Measurements from ENCODE around the gene PMM2. TPM values are rescaled to one million over a fixed set of nuclear protein-coding genes. Genes with fewer than 3 reads are reported as not detected.

The PMM2 gene
- polyA plus RNA-seq, 4 donors, result 21.1 to 48.1 (median 36.0) TPM

DNA sequence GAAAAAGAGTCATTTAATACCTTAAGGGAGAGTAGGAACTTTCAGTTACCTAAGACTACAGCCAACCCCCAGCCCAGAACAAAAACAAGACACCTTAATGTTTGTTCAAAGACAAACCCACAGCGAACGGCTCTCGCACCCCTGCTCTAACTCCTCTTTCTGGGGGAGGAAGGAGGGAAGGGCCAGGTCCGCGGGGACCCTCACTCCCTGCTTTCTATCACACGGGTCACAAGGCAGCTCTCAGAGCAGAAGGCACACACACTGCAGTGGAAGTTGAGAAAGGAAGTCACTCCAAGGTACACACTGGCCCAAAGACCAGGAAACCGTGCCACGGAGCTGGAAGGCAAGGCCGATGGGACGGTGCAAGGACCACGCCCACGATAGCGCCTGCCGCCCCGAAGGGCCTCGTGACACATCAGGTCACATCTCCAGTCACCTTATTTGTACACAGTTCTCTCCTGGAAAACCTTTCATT lies 94.5 kb downstream of the PMM2 start:
- Histone ChIP-seq H3K27me3 (ENCODE audit: control insufficient read depth in 3 of 3, insufficient read depth in 3 of 3, low read length in 3 of 3) (no peaks in the 10 kb centered on the region), H3K36me3 (ENCODE audit: control insufficient read depth in 3 of 3, insufficient read depth in 2 of 3, low read depth in 1 of 3, low read length in 3 of 3) (peaks cover 17 to 83% (median 29%) of the 10 kb centered on the region in 3 donors), H3K4me1 (ENCODE audit: control insufficient read depth in 3 of 3, insufficient read depth in 2 of 3, low read depth in 1 of 3, low read length in 2 of 3) (no peaks in the 10 kb centered on the region), H3K4me3 (ENCODE audit: low read depth in 1 of 3, low read length in 3 of 3) (no peak overlapping the region), H3K9me3 (ENCODE audit: control insufficient read depth in 2 of 2, insufficient read depth in 1 of 2, low read depth in 1 of 2, low read length in 1 of 2) (no peaks in the 10 kb centered on the region), H3K27ac (ENCODE audit: low read depth in 1 of 3, low read length in 2 of 3) (peak overlapping the region in 1 of 3 donors; percentile 7)
- no peak for DNase-seq
- FAIRE-seq, result no peak
- 80 to 85% (median 82%) methylated on average over 16 of the region's 16 CpGs for WGBS, 3 donors

DNA sequence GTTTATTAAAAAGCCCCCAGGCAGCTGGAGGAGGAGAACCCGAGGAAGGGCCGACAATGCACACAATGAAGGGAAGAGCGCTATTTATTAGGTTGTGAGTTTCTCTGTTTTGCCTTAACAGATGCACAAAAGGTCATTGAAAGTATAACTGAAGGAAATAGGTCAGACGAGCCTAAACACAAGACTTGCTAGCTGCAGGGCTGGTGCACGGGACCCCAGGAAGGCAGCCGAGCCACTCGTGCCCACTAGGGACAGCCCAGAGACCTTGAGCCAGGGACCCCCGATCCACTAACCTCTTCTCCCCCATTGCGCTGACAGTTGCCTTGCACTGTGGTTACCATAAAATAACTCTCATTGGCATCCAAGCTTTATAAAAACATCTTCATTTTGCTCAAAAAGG lies 95.8 kb downstream of the PMM2 start:
- WGBS, 3 donors, result 80 to 86% (median 86%) methylated on average over 9 of the region's 9 CpGs
- Histone ChIP-seq H3K9me3 (ENCODE audit: control insufficient read depth in 2 of 2, insufficient read depth in 1 of 2, low read depth in 1 of 2, low read length in 1 of 2) (no peaks in the 10 kb centered on the region), H3K27me3 (ENCODE audit: control insufficient read depth in 3 of 3, insufficient read depth in 3 of 3, low read length in 3 of 3) (no peaks in the 10 kb centered on the region), H3K4me1 (ENCODE audit: control insufficient read depth in 3 of 3, insufficient read depth in 2 of 3, low read depth in 1 of 3, low read length in 2 of 3) (no peaks in the 10 kb centered on the region), H3K27ac (ENCODE audit: low read depth in 1 of 3, low read length in 2 of 3) (no peak overlapping the region), H3K36me3 (ENCODE audit: control insufficient read depth in 3 of 3, insufficient read depth in 2 of 3, low read depth in 1 of 3, low read length in 3 of 3) (peaks cover 19 to 79% (median 34%) of the 10 kb centered on the region in 3 donors), H3K4me3 (ENCODE audit: low read depth in 1 of 3, low read length in 3 of 3) (no peak overlapping the region)
- DNase-seq, result no peak
- no peak for FAIRE-seq

DNA sequence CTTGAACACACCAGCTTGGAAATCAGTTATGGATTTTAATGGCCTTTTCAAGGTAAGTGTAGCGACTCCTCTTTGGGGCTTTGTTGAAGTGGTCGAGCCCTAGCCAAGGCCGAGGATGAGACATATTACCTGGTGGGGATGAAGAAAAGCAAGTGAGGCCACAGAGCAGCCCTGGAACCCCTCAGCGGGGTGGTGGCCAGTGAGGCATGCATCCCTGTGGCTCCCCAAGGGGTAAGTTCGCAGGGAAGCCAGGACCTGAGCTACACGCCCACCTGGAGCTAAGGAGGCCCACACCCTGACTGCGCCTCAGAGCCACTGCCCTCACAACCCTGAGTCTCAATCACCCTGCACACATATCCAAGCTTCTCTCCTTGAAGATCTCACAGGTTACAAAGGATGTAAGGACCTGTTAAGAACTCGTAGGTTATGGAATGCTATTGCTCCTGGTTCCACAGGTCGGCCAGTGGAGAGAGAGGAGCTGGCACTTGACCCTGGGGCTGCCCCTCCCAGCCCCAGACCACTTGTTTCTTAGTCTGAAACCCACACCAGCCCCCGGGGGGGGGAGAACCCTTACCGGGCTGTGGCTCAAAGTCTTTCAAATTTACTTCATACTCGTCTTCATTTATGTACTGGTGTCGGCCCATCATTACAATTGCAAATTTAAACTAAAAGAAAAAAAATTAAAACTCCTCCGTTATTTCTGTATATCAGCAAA lies 96.5 kb downstream of the PMM2 start:
- Histone ChIP-seq H3K4me1 (ENCODE audit: control insufficient read depth in 3 of 3, insufficient read depth in 2 of 3, low read depth in 1 of 3, low read length in 2 of 3) (no peaks in the 10 kb centered on the region), H3K9me3 (ENCODE audit: control insufficient read depth in 2 of 2, insufficient read depth in 1 of 2, low read depth in 1 of 2, low read length in 1 of 2) (no peaks in the 10 kb centered on the region), H3K36me3 (ENCODE audit: control insufficient read depth in 3 of 3, insufficient read depth in 2 of 3, low read depth in 1 of 3, low read length in 3 of 3) (peaks cover 22 to 75% (median 37%) of the 10 kb centered on the region in 3 donors), H3K27me3 (ENCODE audit: control insufficient read depth in 3 of 3, insufficient read depth in 3 of 3, low read length in 3 of 3) (no peaks in the 10 kb centered on the region), H3K4me3 (ENCODE audit: low read depth in 1 of 3, low read length in 3 of 3) (no peak overlapping the region), H3K27ac (ENCODE audit: low read depth in 1 of 3, low read length in 2 of 3) (no peak overlapping the region)
- WGBS, 3 donors, result 84 to 90% (median 90%) methylated on average over 13 to 14 of the region's 14 CpGs
- FAIRE-seq, result no peak
- DNase-seq, result no peak

DNA sequence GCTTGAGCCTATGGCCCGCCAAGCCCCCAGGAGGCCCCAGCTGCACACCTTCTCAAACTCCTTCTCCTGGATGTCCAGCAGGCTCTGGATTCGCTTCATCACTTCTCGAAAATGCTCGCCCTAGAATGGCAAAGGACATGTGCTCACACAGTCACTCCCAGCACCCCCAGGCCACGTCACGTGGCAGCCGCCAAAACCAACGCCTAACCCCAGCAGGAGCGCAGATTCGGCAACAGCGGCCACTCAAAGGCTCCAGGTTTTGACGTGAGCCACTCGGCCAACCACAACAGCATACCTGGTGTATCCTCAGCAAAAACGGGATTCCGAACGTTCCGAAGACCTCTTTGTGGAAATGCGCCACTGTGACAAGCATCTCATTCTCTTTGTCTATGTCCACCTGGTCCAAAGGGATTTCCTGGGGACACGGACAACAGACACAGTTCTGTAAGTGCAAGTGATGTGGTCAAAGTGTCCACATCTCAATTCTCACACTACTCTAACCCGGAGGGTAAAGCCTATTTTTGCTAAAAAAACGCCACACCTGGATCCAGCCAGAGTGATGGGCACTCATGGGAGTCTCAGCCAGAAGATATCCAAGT lies 97.2 kb downstream of the PMM2 start:
- no peak overlapping the region for H3K4me3 ChIP-seq (ENCODE audit: low read depth in 1 of 3, low read length in 3 of 3)
- H3K27me3 ChIP-seq (ENCODE audit: control insufficient read depth in 3 of 3, insufficient read depth in 3 of 3, low read length in 3 of 3), result no peaks in the 10 kb centered on the region
- no peaks in the 10 kb centered on the region for H3K9me3 ChIP-seq (ENCODE audit: control insufficient read depth in 2 of 2, insufficient read depth in 1 of 2, low read depth in 1 of 2, low read length in 1 of 2)
- 95 to 97% (median 96%) methylated on average over 21 of the region's 21 CpGs for WGBS, 3 donors
- FAIRE-seq, result no peak
- H3K4me1 ChIP-seq (ENCODE audit: control insufficient read depth in 3 of 3, insufficient read depth in 2 of 3, low read depth in 1 of 3, low read length in 2 of 3), result no peaks in the 10 kb centered on the region
- H3K36me3 ChIP-seq (ENCODE audit: control insufficient read depth in 3 of 3, insufficient read depth in 2 of 3, low read depth in 1 of 3, low read length in 3 of 3), result peaks cover 22 to 71% (median 40%) of the 10 kb centered on the region in 3 donors
- DNase-seq, result no peak
- no peak overlapping the region for H3K27ac ChIP-seq (ENCODE audit: low read depth in 1 of 3, low read length in 2 of 3)

DNA sequence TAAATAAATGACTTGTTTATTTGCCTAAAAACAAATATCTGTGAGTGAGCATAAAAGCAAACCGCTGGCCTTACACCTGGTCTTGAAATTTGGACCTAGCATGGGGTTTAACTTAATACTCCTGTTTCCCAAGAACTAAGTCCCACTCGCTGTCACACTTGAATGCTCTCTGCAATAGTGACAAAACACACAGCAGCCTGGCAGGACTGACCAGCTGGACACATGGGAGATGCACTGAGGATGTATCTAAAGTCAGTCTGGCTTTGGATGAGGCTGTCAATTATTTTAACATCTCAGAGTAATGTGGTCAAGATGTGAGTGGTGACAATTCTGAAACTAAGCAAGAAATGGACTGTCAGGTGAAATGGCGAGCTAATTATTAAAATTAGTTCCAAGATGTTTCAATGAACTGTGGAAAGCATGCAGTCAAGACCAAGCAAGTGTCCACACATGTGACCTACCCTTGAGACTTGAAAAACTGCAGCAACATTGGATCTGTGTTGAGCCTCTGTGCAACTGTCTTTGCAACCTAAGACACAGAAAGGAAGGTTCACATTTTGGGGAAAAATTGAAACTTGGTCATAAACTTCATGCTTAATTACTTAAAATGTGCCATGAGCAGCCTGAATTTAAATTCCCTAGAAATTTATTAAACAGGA lies 101.2 kb downstream of the PMM2 start:
- H3K4me1 ChIP-seq (ENCODE audit: control insufficient read depth in 3 of 3, insufficient read depth in 2 of 3, low read depth in 1 of 3, low read length in 2 of 3), result no peaks in the 10 kb centered on the region
- H3K27me3 ChIP-seq (ENCODE audit: control insufficient read depth in 3 of 3, insufficient read depth in 3 of 3, low read length in 3 of 3), result no peaks in the 10 kb centered on the region
- H3K27ac ChIP-seq (ENCODE audit: low read depth in 1 of 3, low read length in 2 of 3), result no peak overlapping the region
- no peak overlapping the region for H3K4me3 ChIP-seq (ENCODE audit: low read depth in 1 of 3, low read length in 3 of 3)
- H3K36me3 ChIP-seq (ENCODE audit: control insufficient read depth in 3 of 3, insufficient read depth in 2 of 3, low read depth in 1 of 3, low read length in 3 of 3), result peaks cover 36 to 64% (median 49%) of the 10 kb centered on the region in 3 donors
- WGBS, 3 donors, result 95 to 99% (median 97%) methylated on average over 3 of the region's 3 CpGs
- DNase-seq, result no peak
- no peaks in the 10 kb centered on the region for H3K9me3 ChIP-seq (ENCODE audit: control insufficient read depth in 2 of 2, insufficient read depth in 1 of 2, low read depth in 1 of 2, low read length in 1 of 2)
- FAIRE-seq, result no peak

Other genes starting within 250 kb of the PMM2 start
- not detected for gene TMEM114, start 207.3 kb upstream of the PMM2 start, polyA plus RNA-seq
- 10 to 100 TPM; 14.1 to 23.3 (median 15.5) TPM for gene METTL22, start 176.1 kb upstream of the PMM2 start, polyA plus RNA-seq
- 10 to 100 TPM; 13.4 to 41.6 (median 34.6) TPM for gene ABAT, start 123.2 kb upstream of the PMM2 start, polyA plus RNA-seq
- 10 to 100 TPM in 3 of 4 donors, 1 to 10 TPM in 1; 8.7 to 21.1 (median 13.0) TPM for gene TMEM186, start 200 bp upstream of the PMM2 start, polyA plus RNA-seq
- gene CARHSP1, start 71.2 kb downstream of the PMM2 start, polyA plus RNA-seq, result 100 to 1,000 TPM in 1 of 4 donors, 10 to 100 TPM in 3; 51.6 to 103 (median 88.8) TPM
- 1 to 10 TPM in 1 of 4 donors, not detected in 3; 1.6 TPM for gene LITAFD, start 84.5 kb downstream of the PMM2 start, polyA plus RNA-seq
- gene USP7, start 166.1 kb downstream of the PMM2 start, polyA plus RNA-seq, result 10 to 100 TPM; 31.6 to 97.1 (median 36.0) TPM

Measured in small intestine (tissue), 7 donors.